ENCODE measurements around the gene REEP3.
"Not testable (repeated sequence)": the region's sequence is repeated elsewhere in the genome, so short reads cannot be mapped to it uniquely, and the experiment has no call there.

REEP3 gene

GRCh38 chr10:63645195-63645594 lies 124.0 kb downstream of the REEP3 start:
- DNase-seq (ENCODE audit: insufficient read length, low spot score) (no peak), FAIRE-seq (no peak)
- no peak for TF ChIP-seq POLR2A (IDR thresholded peaks at IDR 0.05; ENCODE audit: low read depth, low read length)

DNA sequence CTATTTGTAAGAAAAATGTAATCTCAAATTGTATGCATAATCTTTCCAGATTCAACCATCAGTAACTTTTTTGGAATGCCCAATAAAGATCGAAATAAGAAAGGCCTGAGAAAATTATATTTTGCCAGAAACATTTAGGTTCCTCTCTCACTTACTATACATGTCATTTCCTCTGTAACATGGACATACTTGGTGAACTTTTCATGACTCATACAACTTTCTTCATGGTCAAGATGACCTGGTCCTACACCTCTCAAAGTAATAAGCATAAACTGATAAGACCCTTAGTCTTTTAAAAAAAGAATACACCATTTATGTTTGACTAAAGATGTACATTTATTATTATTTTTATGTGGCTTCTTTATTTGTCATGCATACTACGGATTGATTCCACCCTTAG lies 125.3 kb downstream of the REEP3 start:
- DNase-seq (ENCODE audit: insufficient read length, low spot score): no peak
- no peak for TF ChIP-seq POLR2A (IDR thresholded peaks at IDR 0.05; ENCODE audit: low read depth, low read length)
- no peak for FAIRE-seq

DNA sequence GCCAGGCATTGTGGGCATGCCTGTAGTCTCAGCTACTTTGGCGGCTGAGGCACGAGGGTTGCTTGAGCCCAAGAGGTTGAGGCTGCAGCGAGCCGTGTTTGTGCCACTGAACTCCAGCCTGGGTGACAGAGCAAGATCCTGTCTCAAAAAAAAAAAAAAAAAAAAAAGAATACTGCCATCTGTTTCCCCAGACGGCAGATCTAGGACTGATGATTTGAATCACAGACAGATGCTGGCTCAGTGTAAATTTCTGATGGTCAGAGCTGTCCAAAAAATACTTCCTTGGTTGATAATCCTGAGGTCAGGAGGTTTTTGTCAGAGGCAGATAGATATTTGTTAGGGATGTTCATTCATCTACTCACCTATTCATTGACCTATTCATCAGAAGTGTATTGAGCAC lies 130.7 kb downstream of the REEP3 start:
- DNase-seq (ENCODE audit: insufficient read length, low spot score) (no peak), FAIRE-seq (no peak)
- TF ChIP-seq POLR2A (IDR thresholded peaks at IDR 0.05; ENCODE audit: low read depth, low read length): no peak

GRCh38 chr10:63653747-63654146 lies 132.5 kb downstream of the REEP3 start:
- FAIRE-seq: no peak
- no peak for TF ChIP-seq POLR2A (IDR thresholded peaks at IDR 0.05; ENCODE audit: low read depth, low read length)
- DNase-seq (ENCODE audit: insufficient read length, low spot score): no peak

- TF ChIP-seq POLR2A (IDR thresholded peaks at IDR 0.05; ENCODE audit: low read depth, low read length): no peak
- FAIRE-seq (no peak), DNase-seq (ENCODE audit: insufficient read length, low spot score) (no peak)
Observed at GRCh38 chr10:63657761-63658160, 136.6 kb downstream of the REEP3 start.

DNA sequence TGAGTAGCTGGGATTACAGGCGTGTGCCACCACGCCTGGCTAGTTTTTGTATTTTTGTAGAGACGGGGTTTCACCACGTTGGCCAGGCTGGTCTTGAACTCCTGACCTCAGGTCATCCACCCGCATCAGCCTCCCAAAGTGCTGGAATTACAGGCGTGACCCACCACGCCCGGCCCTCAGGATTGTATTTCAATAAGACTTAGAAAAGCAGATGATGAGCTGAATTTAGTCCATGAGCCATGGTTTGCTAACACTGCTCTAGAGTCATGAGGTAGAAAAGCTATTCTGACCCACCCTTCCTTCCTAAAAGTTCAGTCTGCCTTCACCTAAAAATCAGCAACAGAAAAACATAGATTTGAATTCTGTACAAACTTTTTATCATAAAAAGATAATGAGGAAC lies 139.7 kb downstream of the REEP3 start:
- DNase-seq (ENCODE audit: insufficient read length, low spot score); FAIRE-seq: not testable (repeated sequence)

GRCh38 chr10:63661347-63661746 lies 140.1 kb downstream of the REEP3 start:
- DNase-seq (ENCODE audit: insufficient read length, low spot score): no peak
- no peak for FAIRE-seq
- TF ChIP-seq POLR2A (IDR thresholded peaks at IDR 0.05; ENCODE audit: low read depth, low read length): no peak

- TF ChIP-seq POLR2A (IDR thresholded peaks at IDR 0.05; ENCODE audit: low read depth, low read length): no peak
- DNase-seq (ENCODE audit: insufficient read length, low spot score): no peak
- no peak for FAIRE-seq
Observed at GRCh38 chr10:63664341-63664885, 143.2 kb downstream of the REEP3 start.

- FAIRE-seq; DNase-seq (ENCODE audit: insufficient read length, low spot score): not testable (repeated sequence)
Observed at GRCh38 chr10:63665006-63665580, 143.9 kb downstream of the REEP3 start.

GRCh38 chr10:63665670-63666134 lies 144.5 kb downstream of the REEP3 start:
- DNase-seq (ENCODE audit: insufficient read length, low spot score) (no peak), FAIRE-seq (no peak)
- no peak for TF ChIP-seq POLR2A (IDR thresholded peaks at IDR 0.05; ENCODE audit: low read depth, low read length)

DNA sequence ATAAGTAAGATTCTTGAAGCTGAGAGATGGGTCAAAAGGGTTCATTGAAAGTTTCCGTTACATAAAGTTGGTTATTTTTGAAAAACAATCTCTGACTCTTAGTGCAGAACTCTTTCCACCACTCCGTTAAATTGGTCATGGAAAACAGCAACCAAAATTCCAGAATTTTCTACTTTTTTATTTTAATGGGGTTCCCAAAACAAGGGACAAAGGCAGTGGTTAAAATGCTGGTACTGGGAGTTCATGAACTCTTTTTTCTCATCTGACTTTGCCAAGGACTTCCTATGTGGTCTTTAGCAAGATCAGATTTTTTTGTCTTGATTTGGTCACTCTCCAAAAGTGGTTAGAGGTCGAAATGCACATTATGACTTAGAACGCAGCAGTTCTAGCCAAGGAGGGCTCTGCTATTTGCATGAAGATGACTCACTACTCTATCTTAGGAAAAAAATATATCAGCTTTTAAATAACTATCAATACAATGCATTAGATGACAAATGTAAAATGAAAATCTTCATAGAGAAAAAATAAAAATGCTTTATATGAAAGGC lies 145.7 kb downstream of the REEP3 start:
- no peak for DNase-seq (ENCODE audit: insufficient read length, low spot score)
- TF ChIP-seq POLR2A (IDR thresholded peaks at IDR 0.05; ENCODE audit: low read depth, low read length): no peak
- FAIRE-seq: peak; percentile 90

GRCh38 chr10:63667596-63668480 lies 146.6 kb downstream of the REEP3 start:
- no peak for TF ChIP-seq POLR2A (IDR thresholded peaks at IDR 0.05; ENCODE audit: low read depth, low read length)
- DNase-seq (ENCODE audit: insufficient read length, low spot score): no peak
- no peak for FAIRE-seq

DNA sequence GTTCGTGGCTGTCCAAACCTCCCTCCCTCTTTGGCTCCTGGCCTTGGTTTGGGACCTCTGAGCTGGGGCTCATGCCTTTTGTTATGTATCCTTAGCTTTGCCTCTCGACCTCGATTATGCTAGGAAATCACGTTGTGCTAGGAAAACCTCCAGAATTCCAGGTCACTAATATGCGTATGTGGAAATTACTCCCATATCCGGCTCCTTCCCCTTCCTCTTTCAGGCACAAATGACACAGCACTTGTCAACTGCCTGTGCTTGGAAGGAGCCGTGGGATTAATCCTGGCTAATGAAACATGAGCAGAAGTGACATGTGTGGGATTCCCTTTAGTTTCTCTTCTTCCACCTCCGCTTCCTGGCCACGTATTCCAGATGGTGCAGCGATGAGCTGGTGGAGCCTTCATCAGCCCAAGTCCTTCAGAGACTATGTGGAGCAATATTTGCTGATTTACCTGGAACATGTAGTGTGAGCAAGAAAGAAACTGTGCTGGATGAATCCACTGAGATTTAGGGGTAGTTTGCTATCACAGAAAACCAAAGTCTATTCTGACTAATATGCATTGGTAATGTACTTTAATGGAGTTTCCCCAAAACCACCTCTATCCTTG lies 149.2 kb downstream of the REEP3 start:
- no peak for TF ChIP-seq POLR2A (IDR thresholded peaks at IDR 0.05; ENCODE audit: low read depth, low read length)
- FAIRE-seq (no peak), DNase-seq (ENCODE audit: insufficient read length, low spot score) (no peak)

- TF ChIP-seq POLR2A (IDR thresholded peaks at IDR 0.05; ENCODE audit: low read depth, low read length): no peak
- DNase-seq (ENCODE audit: insufficient read length, low spot score) (no peak), FAIRE-seq (no peak)
Observed at GRCh38 chr10:63671317-63671937, 150.2 kb downstream of the REEP3 start.
